ENCODE data around the gene DDN. TPM values are rescaled to one million over a fixed set of nuclear protein-coding genes. Genes with fewer than 3 reads are reported as not detected.

Gene DDN
- total RNA-seq, 1 experiment from 2014 or later: 0.35 TPM

DNA sequence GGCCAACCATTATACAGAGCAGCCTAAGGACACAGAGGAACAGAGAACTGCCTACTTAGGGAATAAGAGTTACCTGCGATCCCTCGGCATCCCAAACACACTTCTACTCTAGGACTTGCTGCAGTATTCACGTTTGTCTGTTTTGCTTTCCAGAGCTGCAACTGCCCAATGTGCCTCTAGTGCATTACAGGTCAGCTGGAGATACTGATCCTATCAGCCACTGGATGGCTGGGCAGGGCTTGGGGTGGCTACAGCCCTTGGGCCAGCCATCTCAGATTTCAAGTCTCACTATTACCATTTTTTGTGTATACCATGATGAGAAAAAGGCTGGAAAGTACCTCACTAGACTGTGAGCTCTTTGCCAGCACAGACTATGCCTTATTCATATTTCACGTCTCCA, 46.5 kb downstream of the DDN start:
- no peaks in the 10 kb centered on the region for H3K9me3 Mint-ChIP-seq
- H3K4me3 Mint-ChIP-seq: no peak overlapping the region
- Histone ChIP-seq H2BK15ac (ENCODE audit: low read depth, low read length) (no peak overlapping the region), H3K56ac (ENCODE audit: insufficient read length, low read depth, low read length) (no peak overlapping the region), H3K4me1 (ENCODE audit: insufficient read depth, low read length) (no peaks in the 10 kb centered on the region), H2BK120ac (ENCODE audit: low read depth, low read length, poor library complexity, severe bottlenecking) (no peak overlapping the region), H3K9ac (ENCODE audit: extremely low read depth, insufficient read length, low read length) (no peak overlapping the region), H3K18ac (ENCODE audit: insufficient read length, low read depth, low read length) (no peak overlapping the region), H3K27ac (ENCODE audit: insufficient read length, low read depth, low read length) (no peak overlapping the region), H3K79me2 (ENCODE audit: insufficient read depth, low read length) (peaks cover 41% of the 10 kb centered on the region; the same call in 1 of the 2 replicates), H2AFZ (ENCODE audit: low read length) (no peak overlapping the region), H4K91ac (ENCODE audit: insufficient read length, low read depth, low read length) (no peak overlapping the region), H3K23me2 (ENCODE audit: insufficient read length, low read depth, low read length, poor library complexity, severe bottlenecking) (peaks cover 7% of the 10 kb centered on the region), H3K4me2 (ENCODE audit: insufficient read depth, insufficient read length, low read length) (no peak overlapping the region), H3K27me3 (ENCODE audit: insufficient read depth, low read length) (no peaks in the 10 kb centered on the region), H2BK20ac (ENCODE audit: low read depth, low read length, poor library complexity, severe bottlenecking) (no peak overlapping the region), H2BK5ac (ENCODE audit: insufficient read length, low read length) (no peak overlapping the region), H3K23ac (ENCODE audit: insufficient read length, low read depth, low read length) (no peak overlapping the region), H3K14ac (ENCODE audit: insufficient read depth, low read length) (no peak overlapping the region), H2AK5ac (ENCODE audit: insufficient read length, low read length) (no peak overlapping the region), H3T11ph (ENCODE audit: low read length) (no peak overlapping the region), H3K79me1 (ENCODE audit: insufficient read depth, low read depth, low read length, poor library complexity, severe bottlenecking) (peaks cover 3% of the 10 kb centered on the region), H4K5ac (ENCODE audit: insufficient read length, low read depth, low read length) (no peak overlapping the region), H3K4ac (ENCODE audit: low read depth, low read length) (no peak overlapping the region), H2BK12ac (ENCODE audit: insufficient read length, low read depth, low read length) (no peak overlapping the region), H4K20me1 (ENCODE audit: control insufficient read depth, insufficient read depth, insufficient read length) (no peaks in the 10 kb centered on the region), H3K9me3 (ENCODE audit: control insufficient read depth, low read depth, low read length) (no peaks in the 10 kb centered on the region), H4K8ac (replicated peaks; ENCODE audit: insufficient read length, low read depth, low read length) (no peak overlapping the region)
- peaks cover 18 to 21% of the 10 kb centered on the region in 2 experiments for H3K4me1 Mint-ChIP-seq
- TF ChIP-seq, protein P1, sequence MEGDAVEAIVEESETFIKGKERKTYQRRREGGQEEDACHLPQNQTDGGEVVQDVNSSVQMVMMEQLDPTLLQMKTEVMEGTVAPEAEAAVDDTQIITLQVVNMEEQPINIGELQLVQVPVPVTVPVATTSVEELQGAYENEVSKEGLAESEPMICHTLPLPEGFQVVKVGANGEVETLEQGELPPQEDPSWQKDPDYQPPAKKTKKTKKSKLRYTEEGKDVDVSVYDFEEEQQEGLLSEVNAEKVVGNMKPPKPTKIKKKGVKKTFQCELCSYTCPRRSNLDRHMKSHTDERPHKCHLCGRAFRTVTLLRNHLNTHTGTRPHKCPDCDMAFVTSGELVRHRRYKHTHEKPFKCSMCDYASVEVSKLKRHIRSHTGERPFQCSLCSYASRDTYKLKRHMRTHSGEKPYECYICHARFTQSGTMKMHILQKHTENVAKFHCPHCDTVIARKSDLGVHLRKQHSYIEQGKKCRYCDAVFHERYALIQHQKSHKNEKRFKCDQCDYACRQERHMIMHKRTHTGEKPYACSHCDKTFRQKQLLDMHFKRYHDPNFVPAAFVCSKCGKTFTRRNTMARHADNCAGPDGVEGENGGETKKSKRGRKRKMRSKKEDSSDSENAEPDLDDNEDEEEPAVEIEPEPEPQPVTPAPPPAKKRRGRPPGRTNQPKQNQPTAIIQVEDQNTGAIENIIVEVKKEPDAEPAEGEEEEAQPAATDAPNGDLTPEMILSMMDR (conservative IDR thresholded peaks at IDR 0.05): no peak
- H3K36me3 Mint-ChIP-seq (ENCODE audit: insufficient read depth in 1 of 3, low read depth in 3 of 3): peaks cover 8 to 64% (median 38%) of the 10 kb centered on the region in 3 experiments; a peak in 6 of 7 replicates
- no peak for DNase-seq
- no peak overlapping the region; a peak in 1 of 7 replicates for H3K27ac Mint-ChIP-seq
- H3K27me3 Mint-ChIP-seq (ENCODE audit: low read depth): no peaks in the 10 kb centered on the region
- no CpG with 5 or more reads among the region's 4 CpGs for WGBS (ENCODE audit: extremely low coverage, insufficient read length, low lambda C conversion rate)
